Activated naive CD4-positive, alpha-beta T cell treated with anti-CD3 and anti-CD28 coated beads, Interleukin-2, amount 50 U/mL, for 16 hours (primary cell): ENCODE data around the gene WWC2.

Experiments
- DNase-seq: peaks from one replicate; pipeline ENCODE4 v3.0.0-alpha.2; 2020

Gene WWC2

GRCh38 chr4:183360161-183360919 lies 261.3 kb downstream of the WWC2 start:
- DNase-seq = no peak

- no peak for DNase-seq
These were observed 263.0 kb downstream of the WWC2 start for GRCh38 chr4:183362036-183362435.

DNA sequence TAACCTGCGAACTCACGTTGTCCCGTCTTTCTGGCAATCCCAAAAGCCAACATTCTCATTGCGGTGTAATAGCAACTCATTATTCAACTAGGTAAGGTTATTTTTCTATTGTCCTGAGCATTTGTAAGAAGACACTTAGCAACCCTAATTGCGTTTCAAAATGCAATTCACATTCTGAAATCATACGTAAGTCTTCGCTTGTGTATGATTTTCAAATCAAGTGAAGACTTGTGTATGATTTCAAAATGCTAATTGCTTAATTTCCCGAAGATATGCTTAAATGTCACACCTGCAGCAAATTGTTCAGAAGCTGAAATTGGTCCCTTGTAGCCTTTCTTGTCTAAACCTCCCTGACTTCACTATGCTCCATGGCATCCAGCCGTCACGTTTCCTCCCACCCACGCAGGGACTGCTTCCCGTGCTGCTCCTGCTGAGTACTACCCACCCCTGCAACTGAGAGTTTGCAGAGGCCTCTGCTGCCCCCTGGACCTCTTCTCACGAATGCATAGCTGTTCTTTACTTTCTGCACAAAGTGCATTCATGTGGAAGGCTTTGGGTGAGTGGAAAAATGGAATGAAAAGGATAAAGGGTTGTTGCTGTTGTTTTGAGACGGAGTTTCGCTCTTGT lies 264.0 kb downstream of the WWC2 start:
- DNase-seq = no peak

- DNase-seq = no peak
These were observed 265.0 kb downstream of the WWC2 start for GRCh38 chr4:183364025-183364424.

DNA sequence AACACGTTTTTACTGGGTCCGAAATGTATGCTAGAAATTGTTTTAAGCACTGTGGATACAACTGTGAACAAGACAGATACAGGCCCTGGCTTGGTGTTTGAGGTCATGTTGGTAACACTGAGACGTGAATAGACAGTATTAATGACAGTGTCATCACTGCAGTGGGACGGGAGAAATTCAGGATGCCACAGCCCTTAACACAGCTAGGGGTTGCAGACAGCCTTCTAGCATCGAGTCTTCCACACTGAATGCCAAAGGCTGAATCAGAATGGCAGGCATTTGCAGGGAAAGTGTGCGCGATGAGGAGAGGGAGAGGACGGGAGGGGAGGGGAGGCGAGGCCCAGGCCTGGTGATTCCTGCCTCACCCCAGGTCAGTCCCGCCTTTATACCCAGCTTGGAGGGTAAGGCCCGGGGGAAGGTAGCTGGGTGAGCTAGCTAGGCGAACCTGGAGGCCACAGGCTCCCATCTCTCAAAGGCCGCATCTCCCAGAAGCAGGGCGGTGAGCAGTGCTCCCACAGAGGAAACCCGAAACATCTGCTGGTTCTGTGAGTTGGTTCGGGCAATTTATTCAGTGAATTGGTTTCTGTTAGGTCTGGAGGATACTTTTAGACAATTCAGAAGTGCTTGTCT lies 267.3 kb downstream of the WWC2 start:
- DNase-seq = no peak

GRCh38 chr4:183369073-183369472 lies 270.0 kb downstream of the WWC2 start:
- no peak for DNase-seq
